Upper lobe of left lung (tissue), 6 donors: ENCODE measurements around the gene PI4K2A. TPM values are rescaled to one million over a fixed set of nuclear protein-coding genes. Genes with fewer than 3 reads are reported as not detected.
"Not testable (repeated sequence)": the region's sequence is repeated elsewhere in the genome, so short reads cannot be mapped to it uniquely, and the experiment has no call there.

Source experiments
- ATAC-seq, 2 donors: fragments of 200-7000 bp; cut with Tn5 transposase; one replicate each; pipeline ENCODE4 v1.9.1; 2022; ENCODE audit warnings: mild to moderate bottlenecking in 2 of 2, moderate library complexity in 2 of 2; ENCODE audit not compliant: low FRiP score in 2 of 2
- DNase-seq, 2 donors: peaks; one replicate each; pipeline ENCODE4 v3.0.0-alpha.2; 2019 to 2020
- H3K27ac ChIP-seq, 4 donors: fragments of 200-600 bp; sonication (generic); one replicate each; pipeline ENCODE4 v1.5.1; 2016 to 2019
- H3K27me3 ChIP-seq, 4 donors: fragments of 200-600 bp; sonication (generic); one replicate each; pipeline ENCODE4 v1.5.1; 2017 to 2019
- H3K36me3 ChIP-seq, 4 donors: fragments of 200-600 bp; sonication (generic); one replicate each; pipeline ENCODE4 v1.5.1; 2016 to 2019
- H3K4me1 ChIP-seq, 4 donors: fragments of 200-600 bp; sonication (generic); one replicate each; pipeline ENCODE4 v1.5.1; 2018 to 2019
- H3K4me3 ChIP-seq, 4 donors: fragments of 200-600 bp; sonication (generic); one replicate each; pipeline ENCODE4 v1.5.1; 2017 to 2019; ENCODE audit warnings: mild to moderate bottlenecking in 2 of 4, moderate library complexity in 1 of 4
- H3K9me3 ChIP-seq, 4 donors: fragments of 200-600 bp; sonication (generic); one replicate each; pipeline ENCODE4 v1.5.1; 2018 to 2019
- CTCF ChIP-seq, 6 experiments: fragments of 450-650 bp in 4 of 6; fragments of 200-600 bp in 2 of 6; sonication (generic) in 2 of 6; IDR thresholded peaks; one replicate each; pipeline ENCODE4 v1.5.1; 2016 to 2019; ENCODE audit warnings: antibody characterized with exemption in 6 of 6
- EP300 ChIP-seq, 4 donors: sonication (generic); formaldehyde crosslinking; IDR thresholded peaks; one replicate each; pipeline ENCODE4 v1.5.1; 2017; ENCODE audit warnings: antibody characterized with exemption in 4 of 4, control low read depth in 2 of 4
- POLR2A ChIP-seq, 4 donors: fragments of 450-650 bp; IDR thresholded peaks; one replicate each; pipeline ENCODE4 v1.5.1; 2016 to 2017; ENCODE audit warnings: antibody characterized with exemption in 4 of 4, mild to moderate bottlenecking in 2 of 4
- POLR2AphosphoS5 ChIP-seq, 2 donors: sonication (generic); formaldehyde crosslinking; IDR thresholded peaks; one replicate each; pipeline ENCODE4 v1.5.1; 2017; ENCODE audit warnings: antibody characterized with exemption in 2 of 2
- WGBS, 2 donors: methylation state at CpG; one replicate each; pipeline ENCODE4 v1.1.5; 2017 to 2018; 5-methylcytosine and 5-hydroxymethylcytosine counted together
- total RNA-seq, 6 donors: library from RNA; depleted of rRNA in 4 of 6; stranded (reverse); fragments of >200 nt in 4 of 6; gene quantifications; one replicate each; pipeline versions ENCODE4 v1.1.0 to v1.2.1, GENCODE V29; 2016 to 2021
- donor health status: DM: no; HTN: no; CAD: no; lungs with moderate emphysema.
- donor health status: DM: no; HTN: yes; CAD: no; lungs with severe emphysema.

The PI4K2A gene
- total RNA-seq, 6 donors from 2014 or later, result 22.0 to 34.4 (median 28.6) TPM

- no peak overlapping the region for H3K4me3 ChIP-seq
- peaks cover 25 to 46% (median 35%) of the 10 kb centered on the region in 4 donors for H3K4me1 ChIP-seq
- ATAC-seq, result no peak
- H3K27ac ChIP-seq, result no peak overlapping the region
- DNase-seq, result no peak
- no peaks in the 10 kb centered on the region for H3K9me3 ChIP-seq
- H3K27me3 ChIP-seq, result no peaks in the 10 kb centered on the region
- H3K36me3 ChIP-seq, result peaks cover 0 to 19% (median 8%) of the 10 kb centered on the region in 4 donors
- WGBS, 2 donors, result 83 to 93% methylated on average over 4 of the region's 4 CpGs
- TF ChIP-seq CTCF (IDR thresholded peaks at IDR 0.05) (no peak), POLR2A (IDR thresholded peaks at IDR 0.05) (no peak), POLR2AphosphoS5 (IDR thresholded peaks at IDR 0.05) (no peak), EP300 (IDR thresholded peaks at IDR 0.05) (no peak)
Measured at GRCh38 chr10:97644936-97645335, 4.5 kb downstream of the PI4K2A start.

- no peaks in the 10 kb centered on the region for H3K27me3 ChIP-seq
- H3K36me3 ChIP-seq, result peaks cover 0 to 36% (median 23%) of the 10 kb centered on the region in 4 donors
- WGBS, 2 donors, result 59 to 70% methylated on average over 1 of the region's 1 CpG
- peak overlapping the region in 2 of 4 donors; percentile 46 to 79 for H3K27ac ChIP-seq
- DNase-seq (no peak), ATAC-seq (peak in 1 of 2 donors; percentile 63)
- H3K4me3 ChIP-seq, result no peak overlapping the region
- H3K4me1 ChIP-seq, result peaks cover 13 to 39% (median 25%) of the 10 kb centered on the region in 4 donors
- TF ChIP-seq EP300 (IDR thresholded peaks at IDR 0.05) (peak in 1 of 4 donors; percentile 28), POLR2AphosphoS5 (IDR thresholded peaks at IDR 0.05) (no peak)
- no peaks in the 10 kb centered on the region for H3K9me3 ChIP-seq
Measured at GRCh38 chr10:97647556-97647955, 7.1 kb downstream of the PI4K2A start.

GRCh38 chr10:97648562-97649404 is 8.3 kb downstream of the PI4K2A start:
- Histone ChIP-seq H3K9me3 (no peaks in the 10 kb centered on the region), H3K27ac (peak overlapping the region; percentile 64 to 79 (median 72)), H3K36me3 (peaks cover 0 to 49% (median 29%) of the 10 kb centered on the region in 4 donors), H3K4me3 (no peak overlapping the region), H3K4me1 (peaks cover 9 to 30% (median 22%) of the 10 kb centered on the region in 4 donors), H3K27me3 (no peaks in the 10 kb centered on the region)
- WGBS, 2 donors, result 73 to 79% methylated on average over 3 to 5 of the region's 5 CpGs
- TF ChIP-seq CTCF (IDR thresholded peaks at IDR 0.05) (no peak), POLR2A (IDR thresholded peaks at IDR 0.05) (peak in 1 of 4 donors; percentile 69), EP300 (IDR thresholded peaks at IDR 0.05) (peak in 1 of 4 donors; percentile 81), POLR2AphosphoS5 (IDR thresholded peaks at IDR 0.05) (peak; percentile 21 to 52)
- DNase-seq (peak in 1 of 2 donors; percentile 36), ATAC-seq (peak; percentile 77 to 94)

GRCh38 chr10:97649405-97649750 is 8.9 kb downstream of the PI4K2A start:
- H3K27me3 ChIP-seq, DNase-seq, H3K4me3 ChIP-seq, ATAC-seq, H3K9me3 ChIP-seq: not testable (repeated sequence)
- WGBS, 2 donors, result 93 to 98% methylated on average over 4 of the region's 4 CpGs
- Histone ChIP-seq H3K27ac (peak overlapping the region in 3 of 4 donors; percentile 64 to 79 (median 74)), H3K4me1 (peaks cover 9 to 30% (median 22%) of the 10 kb centered on the region in 4 donors), H3K36me3 (peaks cover 0 to 48% (median 29%) of the 10 kb centered on the region in 4 donors)

- no peak for TF ChIP-seq CTCF (IDR thresholded peaks at IDR 0.05)
- TF ChIP-seq POLR2AphosphoS5 (IDR thresholded peaks at IDR 0.05), result no peak
- no peak for TF ChIP-seq EP300 (IDR thresholded peaks at IDR 0.05)
- no peak for TF ChIP-seq POLR2A (IDR thresholded peaks at IDR 0.05)
- Histone ChIP-seq H3K4me3 (no peak overlapping the region), H3K27me3 (no peaks in the 10 kb centered on the region), H3K36me3 (peaks cover under 1 to 40% (median 26%) of the 10 kb centered on the region in 4 donors), H3K4me1 (peaks cover 9 to 30% (median 22%) of the 10 kb centered on the region in 4 donors), H3K27ac (peak overlapping the region in 3 of 4 donors; percentile 46 to 79 (median 62)), H3K9me3 (no peaks in the 10 kb centered on the region)
- WGBS, 2 donors, result 80 to 88% methylated on average over 3 of the region's 3 CpGs
- DNase-seq (no peak), ATAC-seq (no peak)
Measured at GRCh38 chr10:97650726-97651125, 10.3 kb downstream of the PI4K2A start.
